HepG2 (cell line): ENCODE results near the gene GNL2. TPM values are rescaled to one million over a fixed set of nuclear protein-coding genes. Genes with fewer than 3 reads are reported as not detected.

Experiments used
- AGO2 ChIP-seq: fragments of 200-400 bp; formaldehyde crosslinking; optimal IDR thresholded peaks from 2 replicates; pipeline ENCODE3; 2017; ENCODE audit warnings: mild to moderate bottlenecking, low read depth, low read length, moderate library complexity
- ZBED4 ChIP-seq: sonication (generic); formaldehyde crosslinking; IDR thresholded peaks from 2 replicates; pipeline ENCODE4 v1.4.0; 2020; ENCODE audit warnings: missing genetic modification reagents, borderline replicate concordance
- ZBTB1 ChIP-seq: sonication (generic); formaldehyde crosslinking; IDR thresholded peaks from 2 replicates; pipeline ENCODE4 v1.4.0; 2020; ENCODE audit warnings: missing genetic modification reagents, borderline replicate concordance
- ZFP36L2 ChIP-seq: sonication (generic); formaldehyde crosslinking; IDR thresholded peaks from 2 replicates; pipeline ENCODE4 v1.4.0; 2020; ENCODE audit warnings: missing genetic modification reagents
- polyA plus RNA-seq, 8 experiments: library from polyadenylated mRNA; depleted of rRNA in 3 of 8; stranded (reverse) in 7 of 8; unstranded in 1 of 8; fragments of >200 nt; fragmentation: Illumina TruSeq in 4 of 8; extraction: Trizol in 4 of 8; gene quantifications; 2 replicates each; pipeline versions ENCODE4 v1.2.1 to v1.2.3, GENCODE V29; 2011 to 2016; ENCODE audit warnings: low read depth in 4 of 8, missing spikeins in 1 of 8, mixed read lengths in 1 of 8; ENCODE audit not compliant: insufficient read depth in 1 of 8
- total RNA-seq, 5 experiments: library from RNA; depleted of rRNA; stranded (reverse); fragments of >200 nt; fragmentation: Illumina TruSeq; extraction: Trizol; gene quantifications; 2 replicates each; pipeline ENCODE4 v1.2.3, GENCODE V29; 2016; ENCODE audit warnings: low read depth in 1 of 5
- TF ChIP-seq, protein P1 (sequence below): sonication (generic); formaldehyde crosslinking; IDR thresholded peaks from 2 replicates; pipeline ENCODE4 v1.5.1; 2020; ENCODE audit warnings: mild to moderate bottlenecking, missing genetic modification reagents, moderate library complexity

GNL2 gene
- total and polyA plus RNA-seq, 2 of the 13 experiments (the other 11 are each of a cell fraction or from before 2014, with no cell fraction given) = 32.1 to 72.1 TPM

DNA sequence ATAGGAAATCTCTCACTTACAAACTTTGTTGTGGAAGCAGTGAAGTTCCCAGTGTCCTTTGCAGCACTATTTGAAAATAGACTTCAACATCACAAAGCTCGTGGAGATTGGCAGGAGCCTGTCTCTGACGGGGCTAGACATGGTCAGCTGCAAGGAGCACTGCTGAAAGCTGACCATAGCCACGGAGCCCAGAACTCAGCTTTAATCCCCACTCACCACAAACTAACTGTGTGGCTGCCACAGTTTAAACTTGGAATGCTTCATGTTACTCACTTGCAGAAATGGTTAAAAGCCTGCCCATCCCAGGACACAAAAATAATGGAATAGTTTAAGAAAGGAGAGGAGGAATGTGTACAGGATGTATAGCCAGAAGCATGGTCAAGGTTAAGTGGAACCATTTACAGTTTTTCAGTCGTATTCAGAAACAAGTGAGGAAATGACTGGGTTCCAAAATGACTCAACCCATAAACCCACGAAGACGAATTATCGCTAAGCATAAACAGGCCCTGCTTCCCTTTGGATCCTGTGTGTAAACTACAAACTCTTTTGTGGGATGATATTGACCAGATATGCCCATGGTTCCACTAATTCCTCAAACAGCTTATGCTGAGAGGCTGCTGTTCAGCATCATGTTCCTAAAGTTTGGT, 20.8 kb downstream of the GNL2 start (continued):
- no peak for TF ChIP-seq ZBED4 (CRISPR knock-in tag)
- no peak for TF ChIP-seq ZBTB1 (CRISPR knock-in tag)
- TF ChIP-seq AGO2 = no peak
- TF ChIP-seq, protein P1, sequence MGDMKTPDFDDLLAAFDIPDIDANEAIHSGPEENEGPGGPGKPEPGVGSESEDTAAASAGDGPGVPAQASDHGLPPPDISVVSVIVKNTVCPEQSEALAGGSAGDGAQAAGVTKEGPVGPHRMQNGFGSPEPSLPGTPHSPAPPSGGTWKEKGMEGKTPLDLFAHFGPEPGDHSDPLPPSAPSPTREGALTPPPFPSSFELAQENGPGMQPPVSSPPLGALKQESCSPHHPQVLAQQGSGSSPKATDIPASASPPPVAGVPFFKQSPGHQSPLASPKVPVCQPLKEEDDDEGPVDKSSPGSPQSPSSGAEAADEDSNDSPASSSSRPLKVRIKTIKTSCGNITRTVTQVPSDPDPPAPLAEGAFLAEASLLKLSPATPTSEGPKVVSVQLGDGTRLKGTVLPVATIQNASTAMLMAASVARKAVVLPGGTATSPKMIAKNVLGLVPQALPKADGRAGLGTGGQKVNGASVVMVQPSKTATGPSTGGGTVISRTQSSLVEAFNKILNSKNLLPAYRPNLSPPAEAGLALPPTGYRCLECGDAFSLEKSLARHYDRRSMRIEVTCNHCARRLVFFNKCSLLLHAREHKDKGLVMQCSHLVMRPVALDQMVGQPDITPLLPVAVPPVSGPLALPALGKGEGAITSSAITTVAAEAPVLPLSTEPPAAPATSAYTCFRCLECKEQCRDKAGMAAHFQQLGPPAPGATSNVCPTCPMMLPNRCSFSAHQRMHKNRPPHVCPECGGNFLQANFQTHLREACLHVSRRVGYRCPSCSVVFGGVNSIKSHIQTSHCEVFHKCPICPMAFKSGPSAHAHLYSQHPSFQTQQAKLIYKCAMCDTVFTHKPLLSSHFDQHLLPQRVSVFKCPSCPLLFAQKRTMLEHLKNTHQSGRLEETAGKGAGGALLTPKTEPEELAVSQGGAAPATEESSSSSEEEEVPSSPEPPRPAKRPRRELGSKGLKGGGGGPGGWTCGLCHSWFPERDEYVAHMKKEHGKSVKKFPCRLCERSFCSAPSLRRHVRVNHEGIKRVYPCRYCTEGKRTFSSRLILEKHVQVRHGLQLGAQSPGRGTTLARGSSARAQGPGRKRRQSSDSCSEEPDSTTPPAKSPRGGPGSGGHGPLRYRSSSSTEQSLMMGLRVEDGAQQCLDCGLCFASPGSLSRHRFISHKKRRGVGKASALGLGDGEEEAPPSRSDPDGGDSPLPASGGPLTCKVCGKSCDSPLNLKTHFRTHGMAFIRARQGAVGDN (CRISPR knock-in tag) = no peak
- TF ChIP-seq ZFP36L2 (CRISPR knock-in tag) = no peak
